Osteoblast (primary cell): ENCODE data around the gene ABCA4. TPM values are rescaled to one million over a fixed set of nuclear protein-coding genes. Genes with fewer than 3 reads are reported as not detected.

Source experiments
- DNase-seq: peaks from one replicate; pipeline ENCODE4 v3.0.0; 2011; ENCODE audit warnings: low spot score, mixed read lengths; ENCODE audit not compliant: insufficient read length; ENCODE audit errors: missing footprints
- H2AFZ ChIP-seq: 2 replicates; pipeline ENCODE4 v1.6.0; 2011; ENCODE audit warnings: mild to moderate bottlenecking, low read length
- H3K27ac ChIP-seq: 2 replicates; pipeline ENCODE4 v1.5.1; 2011; ENCODE audit warnings: mild to moderate bottlenecking, low read depth, low read length, moderate library complexity
- H3K27me3 ChIP-seq: 2 replicates; pipeline ENCODE4 v1.6.0; 2012; ENCODE audit warnings: mild to moderate bottlenecking, control low read depth, inconsistent platforms, low read length, moderate library complexity; ENCODE audit not compliant: insufficient read depth
- H3K36me3 ChIP-seq: 2 replicates; pipeline ENCODE4 v1.5.1; 2011; ENCODE audit warnings: mild to moderate bottlenecking, low read length, control low read depth, moderate library complexity; ENCODE audit not compliant: insufficient read depth
- H3K4me1 ChIP-seq: 2 replicates; pipeline ENCODE4 v1.5.1; 2011; ENCODE audit warnings: mild to moderate bottlenecking, low read length, control low read depth, moderate library complexity; ENCODE audit not compliant: insufficient read depth
- H3K4me2 ChIP-seq: 2 replicates; pipeline ENCODE4 v1.6.0; 2011; ENCODE audit warnings: mild to moderate bottlenecking, low read length; ENCODE audit not compliant: insufficient read depth
- H3K4me3 ChIP-seq: fragments of 200-600 bp; sonication (generic); 3 replicates; pipeline ENCODE4 v1.5.1; 2012; ENCODE audit warnings: mild to moderate bottlenecking, low read length, inconsistent platforms; ENCODE audit not compliant: insufficient read depth
- H3K79me2 ChIP-seq: 2 replicates; pipeline ENCODE4 v1.6.0; 2012; ENCODE audit warnings: mild to moderate bottlenecking, low read length, control low read depth, inconsistent platforms; ENCODE audit not compliant: insufficient read depth
- H3K9me3 ChIP-seq: 2 replicates; pipeline ENCODE4 v1.5.1; 2011; ENCODE audit warnings: low read depth, low read length, control low read depth
- H4K20me1 ChIP-seq: 2 replicates; pipeline ENCODE4 v1.6.0; 2012; ENCODE audit warnings: mild to moderate bottlenecking, low read length, control low read depth; ENCODE audit not compliant: insufficient read depth
- CTCF ChIP-seq: IDR thresholded peaks from 2 replicates; pipeline ENCODE4 v1.5.1; 2011; ENCODE audit warnings: mild to moderate bottlenecking, low read depth, low read length, moderate library complexity; ENCODE audit errors: extremely low read depth
- total RNA-seq: library from RNA; depleted of rRNA; stranded (reverse); fragments of >200 nt; gene quantifications from 2 replicates; pipeline ENCODE4 v1.2.3, GENCODE V29; 2012

The ABCA4 gene
- total RNA-seq, 1 donor = 1.1 TPM

DNA sequence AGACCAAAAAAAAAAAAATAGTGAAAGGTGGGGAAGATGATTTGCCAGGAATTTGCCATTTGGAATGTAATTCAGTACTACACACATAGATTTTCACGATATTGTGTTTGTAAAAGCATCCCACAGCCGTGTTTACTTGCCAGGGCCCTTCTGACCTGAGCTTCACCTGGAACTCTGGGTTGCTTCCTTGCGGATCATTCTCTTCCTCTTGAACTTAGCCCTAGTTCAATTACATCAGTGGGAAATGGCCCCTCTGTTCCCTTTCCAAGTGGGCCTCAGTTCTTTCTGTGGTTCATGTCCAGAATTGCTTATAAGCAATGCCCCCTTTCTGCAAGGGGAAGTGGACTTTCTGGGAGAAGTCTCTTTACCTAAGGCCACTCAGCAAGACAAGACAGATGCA, 41.0 kb downstream of the ABCA4 start:
- Histone ChIP-seq H3K4me2 (no peak overlapping the region), H2AFZ (no peak overlapping the region)
- DNase-seq = no peak

GRCh38 chr1:94079080-94079940, 41.6 kb downstream of the ABCA4 start:
- H4K20me1 ChIP-seq = no peaks in the 10 kb centered on the region
- no peak overlapping the region for H3K4me3 ChIP-seq
- H3K4me2 ChIP-seq = no peak overlapping the region
- H3K9me3 ChIP-seq = no peaks in the 10 kb centered on the region
- no peak overlapping the region for H3K27ac ChIP-seq
- no peaks in the 10 kb centered on the region for H3K36me3 ChIP-seq
- no peak overlapping the region for H2AFZ ChIP-seq
- DNase-seq = no peak
- H3K79me2 ChIP-seq = no peaks in the 10 kb centered on the region
- H3K4me1 ChIP-seq = peaks cover 10% of the 10 kb centered on the region
- H3K27me3 ChIP-seq = peaks cover 2% of the 10 kb centered on the region
- TF ChIP-seq CTCF = no peak

More for the DNA sequence above, 41.0 kb downstream of the ABCA4 start:
- H3K36me3 ChIP-seq = no peaks in the 10 kb centered on the region
- H3K9me3 ChIP-seq = no peaks in the 10 kb centered on the region
- no peak overlapping the region for H3K27ac ChIP-seq
- H3K4me1 ChIP-seq = peaks cover 10% of the 10 kb centered on the region
- peaks cover 6% of the 10 kb centered on the region for H3K27me3 ChIP-seq
- H3K4me3 ChIP-seq = no peak overlapping the region
- no peaks in the 10 kb centered on the region for H3K79me2 ChIP-seq
- no peaks in the 10 kb centered on the region for H4K20me1 ChIP-seq
- TF ChIP-seq CTCF = no peak

- Histone ChIP-seq H3K36me3 (no peaks in the 10 kb centered on the region), H3K27ac (no peak overlapping the region), H2AFZ (no peak overlapping the region), H3K9me3 (no peaks in the 10 kb centered on the region), H3K4me3 (no peak overlapping the region), H3K79me2 (no peaks in the 10 kb centered on the region), H3K4me2 (no peak overlapping the region), H3K27me3 (no peaks in the 10 kb centered on the region), H3K4me1 (peaks cover 10% of the 10 kb centered on the region), H4K20me1 (no peaks in the 10 kb centered on the region)
- peak; percentile 66 for DNase-seq
- no peak for TF ChIP-seq CTCF
Measured at GRCh38 chr1:94072840-94073522, 48.0 kb downstream of the ABCA4 start.

DNA sequence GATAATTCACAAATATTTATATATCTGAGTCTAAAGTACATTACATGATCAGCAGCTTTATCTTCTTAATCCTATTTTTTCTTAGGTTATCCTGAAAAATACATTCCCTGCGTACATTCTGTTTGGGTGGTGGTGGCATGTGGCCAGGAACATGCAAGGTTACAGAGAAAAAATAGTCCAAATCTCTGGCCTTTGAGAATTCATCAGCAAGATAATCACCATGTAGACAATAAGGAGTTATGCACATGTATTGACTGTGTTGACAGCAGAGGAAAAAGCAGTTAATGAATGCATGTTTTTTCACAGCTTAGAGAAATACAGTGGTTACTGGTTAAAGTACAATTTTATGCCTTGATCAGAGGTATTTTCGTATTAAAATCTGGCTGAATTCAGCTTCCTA, 49.0 kb downstream of the ABCA4 start:
- no peaks in the 10 kb centered on the region for H3K9me3 ChIP-seq
- no peaks in the 10 kb centered on the region for H4K20me1 ChIP-seq
- DNase-seq = no peak
- no peak overlapping the region for H2AFZ ChIP-seq
- H3K4me2 ChIP-seq = no peak overlapping the region
- H3K27ac ChIP-seq = no peak overlapping the region
- H3K4me1 ChIP-seq = peaks cover 15% of the 10 kb centered on the region
- H3K4me3 ChIP-seq = no peak overlapping the region
- TF ChIP-seq CTCF = no peak
- no peaks in the 10 kb centered on the region for H3K27me3 ChIP-seq
- no peaks in the 10 kb centered on the region for H3K79me2 ChIP-seq
- H3K36me3 ChIP-seq = no peaks in the 10 kb centered on the region
